ENCODE results near the gene ORC5. TPM values are rescaled to one million over a fixed set of nuclear protein-coding genes. Genes with fewer than 3 reads are reported as not detected.

ORC5 gene
- total and polyA plus RNA-seq, 2 experiments from 2014 or later = 10.9 to 89.0 TPM

GRCh38 chr7:104150470-104150869 is 57.3 kb downstream of the ORC5 start:
- Mint-ChIP-seq H3K36me3 (ENCODE audit: low read depth) (no peaks in the 10 kb centered on the region), H3K4me3 (no peak overlapping the region), H3K9me3 (no peaks in the 10 kb centered on the region), H3K27ac (no peak overlapping the region), H3K27me3 (ENCODE audit: insufficient read depth, low read depth, poor library complexity) (no peaks in the 10 kb centered on the region), H3K4me1 (no peaks in the 10 kb centered on the region)
- Histone ChIP-seq H2AFZ (no peak overlapping the region), H3K4me1 (ENCODE audit: insufficient read depth) (no peaks in the 10 kb centered on the region), H3K9me2 (ENCODE audit: insufficient read depth) (no peaks in the 10 kb centered on the region), H3K27me3 (ENCODE audit: insufficient read depth) (no peaks in the 10 kb centered on the region), H3K27ac (ENCODE audit: low read depth) (no peak overlapping the region), H3K4me2 (no peak overlapping the region), H3K79me2 (replicated peaks; ENCODE audit: insufficient read depth) (no peaks in the 10 kb centered on the region), H3K36me3 (ENCODE audit: insufficient read depth) (no peaks in the 10 kb centered on the region), H4K20me1 (replicated peaks; ENCODE audit: insufficient read depth) (no peaks in the 10 kb centered on the region), H3K4me3 (no peak overlapping the region), H3F3A (replicated peaks; ENCODE audit: low read depth) (no peaks in the 10 kb centered on the region)
- DNase-seq (ENCODE audit: low spot score) (no peak), ATAC-seq (no peak)
- TF ChIP-seq, protein P1, sequence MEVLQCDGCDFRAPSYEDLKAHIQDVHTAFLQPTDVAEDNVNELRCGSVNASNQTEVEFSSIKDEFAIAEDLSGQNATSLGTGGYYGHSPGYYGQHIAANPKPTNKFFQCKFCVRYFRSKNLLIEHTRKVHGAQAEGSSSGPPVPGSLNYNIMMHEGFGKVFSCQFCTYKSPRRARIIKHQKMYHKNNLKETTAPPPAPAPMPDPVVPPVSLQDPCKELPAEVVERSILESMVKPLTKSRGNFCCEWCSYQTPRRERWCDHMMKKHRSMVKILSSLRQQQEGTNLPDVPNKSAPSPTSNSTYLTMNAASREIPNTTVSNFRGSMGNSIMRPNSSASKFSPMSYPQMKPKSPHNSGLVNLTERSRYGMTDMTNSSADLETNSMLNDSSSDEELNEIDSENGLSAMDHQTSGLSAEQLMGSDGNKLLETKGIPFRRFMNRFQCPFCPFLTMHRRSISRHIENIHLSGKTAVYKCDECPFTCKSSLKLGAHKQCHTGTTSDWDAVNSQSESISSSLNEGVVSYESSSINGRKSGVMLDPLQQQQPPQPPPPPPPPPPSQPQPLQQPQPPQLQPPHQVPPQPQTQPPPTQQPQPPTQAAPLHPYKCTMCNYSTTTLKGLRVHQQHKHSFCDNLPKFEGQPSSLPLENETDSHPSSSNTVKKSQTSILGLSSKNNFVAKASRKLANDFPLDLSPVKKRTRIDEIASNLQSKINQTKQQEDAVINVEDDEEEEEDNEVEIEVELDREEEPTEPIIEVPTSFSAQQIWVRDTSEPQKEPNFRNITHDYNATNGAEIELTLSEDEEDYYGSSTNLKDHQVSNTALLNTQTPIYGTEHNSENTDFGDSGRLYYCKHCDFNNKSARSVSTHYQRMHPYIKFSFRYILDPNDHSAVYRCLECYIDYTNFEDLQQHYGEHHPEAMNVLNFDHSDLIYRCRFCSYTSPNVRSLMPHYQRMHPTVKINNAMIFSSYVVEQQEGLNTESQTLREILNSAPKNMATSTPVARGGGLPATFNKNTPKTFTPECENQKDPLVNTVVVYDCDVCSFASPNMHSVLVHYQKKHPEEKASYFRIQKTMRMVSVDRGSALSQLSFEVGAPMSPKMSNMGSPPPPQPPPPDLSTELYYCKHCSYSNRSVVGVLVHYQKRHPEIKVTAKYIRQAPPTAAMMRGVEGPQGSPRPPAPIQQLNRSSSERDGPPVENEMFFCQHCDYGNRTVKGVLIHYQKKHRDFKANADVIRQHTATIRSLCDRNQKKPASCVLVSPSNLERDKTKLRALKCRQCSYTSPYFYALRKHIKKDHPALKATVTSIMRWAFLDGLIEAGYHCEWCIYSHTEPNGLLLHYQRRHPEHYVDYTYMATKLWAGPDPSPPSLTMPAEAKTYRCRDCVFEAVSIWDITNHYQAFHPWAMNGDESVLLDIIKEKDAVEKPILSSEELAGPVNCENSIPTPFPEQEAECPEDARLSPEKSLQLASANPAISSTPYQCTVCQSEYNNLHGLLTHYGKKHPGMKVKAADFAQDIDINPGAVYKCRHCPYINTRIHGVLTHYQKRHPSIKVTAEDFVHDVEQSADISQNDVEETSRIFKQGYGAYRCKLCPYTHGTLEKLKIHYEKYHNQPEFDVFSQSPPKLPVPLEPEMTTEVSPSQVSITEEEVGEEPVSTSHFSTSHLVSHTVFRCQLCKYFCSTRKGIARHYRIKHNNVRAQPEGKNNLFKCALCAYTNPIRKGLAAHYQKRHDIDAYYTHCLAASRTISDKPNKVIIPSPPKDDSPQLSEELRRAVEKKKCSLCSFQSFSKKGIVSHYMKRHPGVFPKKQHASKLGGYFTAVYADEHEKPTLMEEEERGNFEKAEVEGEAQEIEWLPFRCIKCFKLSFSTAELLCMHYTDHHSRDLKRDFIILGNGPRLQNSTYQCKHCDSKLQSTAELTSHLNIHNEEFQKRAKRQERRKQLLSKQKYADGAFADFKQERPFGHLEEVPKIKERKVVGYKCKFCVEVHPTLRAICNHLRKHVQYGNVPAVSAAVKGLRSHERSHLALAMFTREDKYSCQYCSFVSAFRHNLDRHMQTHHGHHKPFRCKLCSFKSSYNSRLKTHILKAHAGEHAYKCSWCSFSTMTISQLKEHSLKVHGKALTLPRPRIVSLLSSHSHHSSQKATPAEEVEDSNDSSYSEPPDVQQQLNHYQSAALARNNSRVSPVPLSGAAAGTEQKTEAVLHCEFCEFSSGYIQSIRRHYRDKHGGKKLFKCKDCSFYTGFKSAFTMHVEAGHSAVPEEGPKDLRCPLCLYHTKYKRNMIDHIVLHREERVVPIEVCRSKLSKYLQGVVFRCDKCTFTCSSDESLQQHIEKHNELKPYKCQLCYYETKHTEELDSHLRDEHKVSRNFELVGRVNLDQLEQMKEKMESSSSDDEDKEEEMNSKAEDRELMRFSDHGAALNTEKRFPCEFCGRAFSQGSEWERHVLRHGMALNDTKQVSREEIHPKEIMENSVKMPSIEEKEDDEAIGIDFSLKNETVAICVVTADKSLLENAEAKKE (CRISPR knock-in tag; IDR thresholded peaks at IDR 0.05) = no peak
- TF ChIP-seq CREB1 (CRISPR knock-in tag; IDR thresholded peaks at IDR 0.05; ENCODE audit: low read depth) (no peak), ETS1 (IDR thresholded peaks at IDR 0.05) (no peak), JUNB (IDR thresholded peaks at IDR 0.05; ENCODE audit: unreplicated experiment) (no peak), STAT1 (IDR thresholded peaks at IDR 0.05; ENCODE audit: unreplicated experiment) (no peak), POLR2AphosphoS5 (IDR thresholded peaks at IDR 0.05; ENCODE audit: low read depth) (no peak), ZNF114 (CRISPR knock-in tag; IDR thresholded peaks at IDR 0.05) (no peak), EZH2 (IDR thresholded peaks at IDR 0.05; ENCODE audit: low read depth, unreplicated experiment) (no peak), NANOG (IDR thresholded peaks at IDR 0.05; ENCODE audit: borderline replicate concordance) (no peak), EZH2phosphoT487 (IDR thresholded peaks at IDR 0.05; ENCODE audit: unreplicated experiment) (no peak), ZNF331 (CRISPR knock-in tag; IDR thresholded peaks at IDR 0.05; ENCODE audit: low read depth) (no peak)
- TF ChIP-seq, protein P2, sequence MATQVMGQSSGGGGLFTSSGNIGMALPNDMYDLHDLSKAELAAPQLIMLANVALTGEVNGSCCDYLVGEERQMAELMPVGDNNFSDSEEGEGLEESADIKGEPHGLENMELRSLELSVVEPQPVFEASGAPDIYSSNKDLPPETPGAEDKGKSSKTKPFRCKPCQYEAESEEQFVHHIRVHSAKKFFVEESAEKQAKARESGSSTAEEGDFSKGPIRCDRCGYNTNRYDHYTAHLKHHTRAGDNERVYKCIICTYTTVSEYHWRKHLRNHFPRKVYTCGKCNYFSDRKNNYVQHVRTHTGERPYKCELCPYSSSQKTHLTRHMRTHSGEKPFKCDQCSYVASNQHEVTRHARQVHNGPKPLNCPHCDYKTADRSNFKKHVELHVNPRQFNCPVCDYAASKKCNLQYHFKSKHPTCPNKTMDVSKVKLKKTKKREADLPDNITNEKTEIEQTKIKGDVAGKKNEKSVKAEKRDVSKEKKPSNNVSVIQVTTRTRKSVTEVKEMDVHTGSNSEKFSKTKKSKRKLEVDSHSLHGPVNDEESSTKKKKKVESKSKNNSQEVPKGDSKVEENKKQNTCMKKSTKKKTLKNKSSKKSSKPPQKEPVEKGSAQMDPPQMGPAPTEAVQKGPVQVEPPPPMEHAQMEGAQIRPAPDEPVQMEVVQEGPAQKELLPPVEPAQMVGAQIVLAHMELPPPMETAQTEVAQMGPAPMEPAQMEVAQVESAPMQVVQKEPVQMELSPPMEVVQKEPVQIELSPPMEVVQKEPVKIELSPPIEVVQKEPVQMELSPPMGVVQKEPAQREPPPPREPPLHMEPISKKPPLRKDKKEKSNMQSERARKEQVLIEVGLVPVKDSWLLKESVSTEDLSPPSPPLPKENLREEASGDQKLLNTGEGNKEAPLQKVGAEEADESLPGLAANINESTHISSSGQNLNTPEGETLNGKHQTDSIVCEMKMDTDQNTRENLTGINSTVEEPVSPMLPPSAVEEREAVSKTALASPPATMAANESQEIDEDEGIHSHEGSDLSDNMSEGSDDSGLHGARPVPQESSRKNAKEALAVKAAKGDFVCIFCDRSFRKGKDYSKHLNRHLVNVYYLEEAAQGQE (IDR thresholded peaks at IDR 0.05; ENCODE audit: unreplicated experiment) = no peak
- TF ChIP-seq, protein P3, sequence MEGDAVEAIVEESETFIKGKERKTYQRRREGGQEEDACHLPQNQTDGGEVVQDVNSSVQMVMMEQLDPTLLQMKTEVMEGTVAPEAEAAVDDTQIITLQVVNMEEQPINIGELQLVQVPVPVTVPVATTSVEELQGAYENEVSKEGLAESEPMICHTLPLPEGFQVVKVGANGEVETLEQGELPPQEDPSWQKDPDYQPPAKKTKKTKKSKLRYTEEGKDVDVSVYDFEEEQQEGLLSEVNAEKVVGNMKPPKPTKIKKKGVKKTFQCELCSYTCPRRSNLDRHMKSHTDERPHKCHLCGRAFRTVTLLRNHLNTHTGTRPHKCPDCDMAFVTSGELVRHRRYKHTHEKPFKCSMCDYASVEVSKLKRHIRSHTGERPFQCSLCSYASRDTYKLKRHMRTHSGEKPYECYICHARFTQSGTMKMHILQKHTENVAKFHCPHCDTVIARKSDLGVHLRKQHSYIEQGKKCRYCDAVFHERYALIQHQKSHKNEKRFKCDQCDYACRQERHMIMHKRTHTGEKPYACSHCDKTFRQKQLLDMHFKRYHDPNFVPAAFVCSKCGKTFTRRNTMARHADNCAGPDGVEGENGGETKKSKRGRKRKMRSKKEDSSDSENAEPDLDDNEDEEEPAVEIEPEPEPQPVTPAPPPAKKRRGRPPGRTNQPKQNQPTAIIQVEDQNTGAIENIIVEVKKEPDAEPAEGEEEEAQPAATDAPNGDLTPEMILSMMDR (conservative IDR thresholded peaks at IDR 0.05; ENCODE audit: low read depth in 2 of 2) = no peak
